NCI-H1092 (cell line): ENCODE results near the gene FKBP15.
"Not testable (repeated sequence)": the region's sequence is repeated elsewhere in the genome, so short reads cannot be mapped to it uniquely, and the experiment has no call there.

ENCODE experiments used
- DNase-seq: peaks from one replicate; lab custom pipeline; 2025; lab: John Stamatoyannopoulos, UW

Gene FKBP15

DNA sequence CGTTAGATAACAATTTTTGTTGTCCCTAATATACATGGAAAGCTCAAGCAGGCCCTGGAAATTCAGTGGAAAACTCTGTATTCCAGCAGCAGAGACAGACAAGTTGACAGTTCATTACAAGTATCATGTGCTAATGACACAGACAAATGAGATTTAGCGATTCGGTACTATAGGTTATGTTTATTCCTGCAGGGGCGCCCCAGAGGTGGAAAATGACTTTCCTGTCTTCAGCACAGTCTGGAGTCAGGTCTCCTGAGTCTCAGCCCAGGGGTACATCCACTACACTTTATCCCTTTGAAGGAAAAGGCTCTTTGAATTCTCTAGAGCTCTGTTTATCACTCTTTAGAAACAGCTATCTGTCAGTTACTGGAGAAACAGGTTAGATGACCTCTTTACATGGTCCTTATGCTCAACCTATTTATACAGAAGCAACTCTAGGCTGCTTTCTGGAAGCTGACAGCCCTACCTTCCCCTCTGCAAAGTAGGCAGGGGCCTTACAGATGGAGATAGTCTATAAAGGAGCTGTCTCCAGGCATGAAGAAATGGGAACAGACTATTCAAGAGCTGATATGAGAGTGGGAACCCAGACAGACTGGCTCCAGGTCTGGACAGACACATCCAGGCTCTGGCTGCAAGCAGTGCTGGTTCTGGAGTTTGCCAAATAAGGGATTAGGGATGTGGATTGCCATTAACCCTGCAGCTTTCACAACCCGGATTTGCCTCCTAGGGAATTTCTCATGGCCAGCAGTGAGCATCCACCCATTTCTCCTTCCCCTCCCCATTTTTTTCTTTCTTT is 77.4 kb downstream of the FKBP15 start:
- no peak for DNase-seq

DNA sequence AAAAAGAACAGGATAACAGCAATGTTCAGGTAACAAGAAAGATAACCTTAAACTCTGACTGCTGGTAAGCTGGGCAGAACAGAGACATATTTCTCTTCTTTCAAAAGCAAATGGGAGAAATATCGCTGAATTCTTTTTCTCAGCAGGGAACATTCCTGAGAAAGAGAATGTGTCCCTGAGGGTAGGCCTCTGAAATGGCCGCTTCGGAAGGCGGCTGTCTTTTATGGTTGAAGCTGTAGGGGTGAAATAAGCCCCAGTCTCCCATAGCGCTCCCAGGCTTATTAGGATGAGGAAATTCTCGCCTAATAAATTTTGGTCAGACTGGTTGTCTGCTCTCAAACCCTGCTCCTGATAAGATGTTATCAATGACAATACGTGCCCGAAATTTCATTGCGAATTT is 80.2 kb downstream of the FKBP15 start:
- not testable (repeated sequence) for DNase-seq

- DNase-seq: no peak
Observed at GRCh38 chr9:113139953-113140352, 81.1 kb downstream of the FKBP15 start.

DNA sequence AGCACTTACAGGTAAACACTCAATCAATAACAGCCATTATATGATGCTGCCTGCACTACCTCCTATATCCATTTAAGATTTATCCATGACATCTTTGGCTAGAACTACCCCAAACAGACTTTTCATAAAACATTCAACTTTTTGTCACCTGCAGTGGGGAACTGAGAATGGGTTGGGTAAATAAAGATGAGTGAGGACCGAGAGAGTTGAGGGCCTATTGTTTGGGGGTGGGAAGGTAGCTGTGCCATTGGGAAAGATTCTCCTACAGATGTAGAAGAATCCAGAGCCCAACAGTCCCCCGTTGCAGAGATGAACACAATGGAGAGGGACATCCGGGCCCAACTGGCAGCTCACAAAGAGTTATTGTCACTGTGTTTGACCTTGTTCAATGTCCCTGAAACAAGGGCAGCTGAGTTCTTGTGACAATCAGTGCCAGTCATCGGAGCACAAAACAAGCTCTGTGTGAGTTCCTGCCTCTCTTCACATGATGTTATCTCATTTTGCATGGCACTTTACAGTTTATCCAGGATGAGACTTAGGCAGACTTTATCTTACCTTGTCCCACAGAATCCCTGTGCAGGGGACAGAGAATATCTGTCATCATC is 81.8 kb downstream of the FKBP15 start:
- no peak for DNase-seq

GRCh38 chr9:113138760-113139159 is 82.3 kb downstream of the FKBP15 start:
- no peak for DNase-seq

- DNase-seq: no peak
Observed at GRCh38 chr9:113137196-113138168, 83.6 kb downstream of the FKBP15 start.

DNA sequence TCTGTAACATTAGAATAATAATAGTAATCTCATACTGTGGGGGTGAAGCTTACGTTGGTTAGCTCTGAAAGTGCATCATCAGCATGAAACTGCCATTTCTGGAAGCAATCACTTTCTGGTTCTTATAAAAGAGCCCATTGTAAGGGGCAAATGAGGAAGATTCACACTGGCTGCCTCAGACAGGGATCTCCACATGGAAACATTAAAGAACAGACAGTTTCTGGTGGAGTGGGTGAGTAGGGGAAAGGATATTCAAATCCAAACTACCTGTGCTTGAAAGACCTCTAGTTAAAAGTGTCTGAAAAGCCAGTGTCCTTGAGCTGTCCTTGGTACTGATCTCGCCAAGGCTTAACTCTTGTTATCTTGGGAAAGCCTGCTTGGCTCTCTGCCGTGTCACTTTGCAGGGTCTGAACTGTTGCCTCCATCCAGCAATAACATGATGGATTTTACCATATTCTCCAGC is 89.4 kb downstream of the FKBP15 start:
- DNase-seq: no peak

DNA sequence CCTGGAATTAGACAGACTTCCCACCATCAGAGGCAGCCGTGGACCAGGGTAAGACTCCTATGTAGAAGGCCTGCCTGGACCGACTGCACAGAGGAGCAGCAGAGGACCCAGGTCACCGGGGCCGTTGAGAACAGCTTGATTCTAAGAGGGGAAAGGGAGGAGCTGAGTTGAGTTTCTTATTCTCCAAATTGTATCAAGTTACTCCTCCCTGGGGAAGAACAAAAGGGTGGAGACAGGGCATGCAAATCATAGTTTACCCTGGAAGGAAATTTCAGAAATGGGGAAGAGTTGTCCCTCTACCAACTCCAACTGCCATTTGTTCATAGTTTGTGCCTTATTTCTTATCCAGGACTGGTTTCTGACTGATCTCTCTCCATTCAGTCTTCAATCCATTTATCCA is 91.2 kb downstream of the FKBP15 start:
- no peak for DNase-seq

DNA sequence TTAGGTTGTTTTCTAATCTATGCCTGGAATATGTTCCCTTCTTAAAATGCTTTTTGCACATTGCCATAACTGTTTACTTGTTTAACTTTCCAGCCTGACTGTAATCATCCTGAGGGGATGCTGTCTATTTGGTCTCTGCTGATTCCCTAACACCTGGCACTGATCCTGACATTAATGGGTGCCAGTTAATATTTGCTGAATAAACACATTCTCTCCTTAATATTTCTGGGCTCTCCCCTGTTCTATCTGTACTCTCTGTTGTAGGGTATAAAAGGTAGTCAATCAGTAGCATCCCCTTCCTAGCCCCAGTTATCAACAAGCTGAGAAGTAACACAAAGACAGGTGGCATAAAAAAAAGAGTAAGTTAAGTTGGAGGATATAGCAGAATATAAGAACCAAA is 91.6 kb downstream of the FKBP15 start:
- no peak for DNase-seq

DNA sequence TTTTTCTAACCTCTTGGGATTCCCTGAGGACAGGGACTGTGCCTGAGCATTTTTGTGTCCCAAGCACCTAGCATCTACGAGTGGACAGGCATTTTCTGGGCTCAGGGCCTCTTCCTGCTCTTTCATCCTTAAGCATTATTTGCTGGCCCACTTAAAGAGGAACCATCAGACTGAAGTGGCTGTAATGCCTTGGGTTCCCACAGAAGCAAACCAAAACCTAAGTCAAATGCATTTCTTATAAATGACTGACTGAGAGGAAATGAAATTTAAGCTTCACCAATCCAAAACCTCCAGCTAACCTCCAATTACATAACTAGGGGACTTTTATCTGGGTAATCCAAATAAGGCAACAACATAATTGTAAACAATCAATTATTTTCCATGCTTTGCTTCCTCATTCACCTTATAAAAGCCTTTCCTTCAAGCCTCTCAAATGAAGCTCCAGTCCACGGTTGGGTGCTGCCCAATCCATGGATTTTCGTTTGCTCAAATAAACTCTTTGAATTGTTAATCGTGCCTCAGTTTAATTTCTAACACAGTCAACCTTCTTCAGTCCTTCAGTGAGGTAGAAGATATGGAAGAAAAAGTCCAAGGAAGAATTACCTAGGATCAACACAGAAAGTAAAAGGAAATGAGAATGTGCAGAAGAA is 95.6 kb downstream of the FKBP15 start:
- no peak for DNase-seq

DNA sequence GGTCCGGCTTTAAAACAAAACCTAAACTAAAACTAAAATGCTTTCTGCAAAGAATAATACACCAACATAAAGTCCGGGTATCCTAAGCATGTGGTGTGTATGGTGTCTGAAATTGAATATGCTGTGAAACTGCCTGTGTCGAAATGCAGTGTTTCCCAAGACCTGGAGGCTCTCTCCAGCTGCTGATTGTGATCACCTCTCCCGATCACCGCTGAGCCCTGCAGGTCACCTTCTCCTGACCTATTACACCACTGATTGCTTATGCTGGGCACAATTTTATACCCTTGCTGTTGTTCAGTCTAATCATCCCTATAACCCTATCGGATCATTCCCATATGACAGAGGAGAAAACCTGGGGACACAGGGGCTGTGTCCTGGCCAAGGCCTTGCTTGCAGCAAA is 102.2 kb downstream of the FKBP15 start:
- DNase-seq: not testable (repeated sequence)
